SK-N-SH (cell line): Measurements from ENCODE around the gene RARA.

Experiments
- EP300 ChIP-seq, 2 experiments: IDR thresholded peaks; 2 replicates each; pipeline versions ENCODE4 v1.4.0 to v1.6.1; 2012; ENCODE audit warnings: borderline replicate concordance in 1 of 2, low read depth in 1 of 2, low read length in 1 of 2
- FOXM1 ChIP-seq: IDR thresholded peaks from 2 replicates; pipeline ENCODE4 v1.4.0; 2012; ENCODE audit warnings: low read depth, mild to moderate bottlenecking
- RAD21 ChIP-seq: IDR thresholded peaks from 2 replicates; pipeline ENCODE4 v1.6.1; 2012; ENCODE audit warnings: mild to moderate bottlenecking, low read length
- SIN3A ChIP-seq: IDR thresholded peaks from 2 replicates; pipeline ENCODE4 v1.6.1; 2012; ENCODE audit warnings: low read depth, mild to moderate bottlenecking, low read length, moderate library complexity, borderline replicate concordance
- TAF1 ChIP-seq: IDR thresholded peaks from 2 replicates; pipeline ENCODE4 v1.6.1; 2012; ENCODE audit warnings: low read depth, mild to moderate bottlenecking, low read length, moderate library complexity, borderline replicate concordance
- TF ChIP-seq, protein P1 (sequence below): IDR thresholded peaks from 2 replicates; pipeline ENCODE4 v1.6.1; 2012; ENCODE audit warnings: mild to moderate bottlenecking, low read depth, low read length, moderate library complexity
- TF ChIP-seq, protein P2 (sequence below): fragments of 200-600 bp; sonication (generic); IDR thresholded peaks from 2 replicates; pipeline ENCODE4 v1.6.1; 2017; ENCODE audit warnings: antibody characterized with exemption, mild to moderate bottlenecking, moderate library complexity

DNA sequence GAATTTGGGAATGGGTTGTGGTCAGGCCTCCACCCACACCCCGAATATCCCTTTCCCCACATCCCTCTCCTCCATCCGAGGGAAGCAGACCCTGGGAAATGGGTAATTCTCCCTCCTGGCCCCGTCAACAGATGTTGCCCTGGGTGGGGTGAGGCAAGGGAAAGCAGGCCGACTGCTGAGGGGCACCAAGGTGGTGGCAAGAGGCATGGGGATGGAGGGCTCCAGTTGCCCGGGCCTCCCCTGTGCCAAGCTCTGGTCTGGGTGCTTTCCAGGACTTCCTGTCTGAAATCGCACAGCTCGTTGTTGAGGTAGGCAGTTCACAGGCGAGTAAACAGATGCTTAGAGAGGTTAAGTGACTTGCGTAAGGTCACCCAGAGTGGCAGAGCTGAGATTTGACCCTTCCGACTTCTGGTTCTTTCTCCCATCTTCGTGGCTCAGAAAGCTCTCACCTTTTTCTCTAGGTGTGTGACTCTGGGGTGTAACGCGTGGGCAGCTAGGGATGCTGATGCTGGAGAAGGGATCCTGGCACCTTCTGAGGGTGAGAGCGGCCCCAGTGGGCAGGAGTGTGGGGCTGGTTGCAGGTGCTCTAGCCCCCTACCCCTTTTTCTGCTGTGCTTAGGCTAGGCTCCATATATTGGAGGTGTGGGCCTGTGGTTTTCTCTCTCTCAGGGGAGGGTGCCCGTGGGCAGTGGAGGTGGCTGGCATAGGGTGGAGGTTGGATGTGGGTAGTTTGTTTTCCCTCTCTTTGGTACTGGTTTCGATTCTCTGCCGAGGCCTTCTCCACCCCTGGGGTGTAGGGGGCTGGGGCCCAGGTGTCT, 17.2 kb downstream of the RARA start:
- TF ChIP-seq, protein P1, sequence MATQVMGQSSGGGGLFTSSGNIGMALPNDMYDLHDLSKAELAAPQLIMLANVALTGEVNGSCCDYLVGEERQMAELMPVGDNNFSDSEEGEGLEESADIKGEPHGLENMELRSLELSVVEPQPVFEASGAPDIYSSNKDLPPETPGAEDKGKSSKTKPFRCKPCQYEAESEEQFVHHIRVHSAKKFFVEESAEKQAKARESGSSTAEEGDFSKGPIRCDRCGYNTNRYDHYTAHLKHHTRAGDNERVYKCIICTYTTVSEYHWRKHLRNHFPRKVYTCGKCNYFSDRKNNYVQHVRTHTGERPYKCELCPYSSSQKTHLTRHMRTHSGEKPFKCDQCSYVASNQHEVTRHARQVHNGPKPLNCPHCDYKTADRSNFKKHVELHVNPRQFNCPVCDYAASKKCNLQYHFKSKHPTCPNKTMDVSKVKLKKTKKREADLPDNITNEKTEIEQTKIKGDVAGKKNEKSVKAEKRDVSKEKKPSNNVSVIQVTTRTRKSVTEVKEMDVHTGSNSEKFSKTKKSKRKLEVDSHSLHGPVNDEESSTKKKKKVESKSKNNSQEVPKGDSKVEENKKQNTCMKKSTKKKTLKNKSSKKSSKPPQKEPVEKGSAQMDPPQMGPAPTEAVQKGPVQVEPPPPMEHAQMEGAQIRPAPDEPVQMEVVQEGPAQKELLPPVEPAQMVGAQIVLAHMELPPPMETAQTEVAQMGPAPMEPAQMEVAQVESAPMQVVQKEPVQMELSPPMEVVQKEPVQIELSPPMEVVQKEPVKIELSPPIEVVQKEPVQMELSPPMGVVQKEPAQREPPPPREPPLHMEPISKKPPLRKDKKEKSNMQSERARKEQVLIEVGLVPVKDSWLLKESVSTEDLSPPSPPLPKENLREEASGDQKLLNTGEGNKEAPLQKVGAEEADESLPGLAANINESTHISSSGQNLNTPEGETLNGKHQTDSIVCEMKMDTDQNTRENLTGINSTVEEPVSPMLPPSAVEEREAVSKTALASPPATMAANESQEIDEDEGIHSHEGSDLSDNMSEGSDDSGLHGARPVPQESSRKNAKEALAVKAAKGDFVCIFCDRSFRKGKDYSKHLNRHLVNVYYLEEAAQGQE = no peak
- TF ChIP-seq, protein P2, sequence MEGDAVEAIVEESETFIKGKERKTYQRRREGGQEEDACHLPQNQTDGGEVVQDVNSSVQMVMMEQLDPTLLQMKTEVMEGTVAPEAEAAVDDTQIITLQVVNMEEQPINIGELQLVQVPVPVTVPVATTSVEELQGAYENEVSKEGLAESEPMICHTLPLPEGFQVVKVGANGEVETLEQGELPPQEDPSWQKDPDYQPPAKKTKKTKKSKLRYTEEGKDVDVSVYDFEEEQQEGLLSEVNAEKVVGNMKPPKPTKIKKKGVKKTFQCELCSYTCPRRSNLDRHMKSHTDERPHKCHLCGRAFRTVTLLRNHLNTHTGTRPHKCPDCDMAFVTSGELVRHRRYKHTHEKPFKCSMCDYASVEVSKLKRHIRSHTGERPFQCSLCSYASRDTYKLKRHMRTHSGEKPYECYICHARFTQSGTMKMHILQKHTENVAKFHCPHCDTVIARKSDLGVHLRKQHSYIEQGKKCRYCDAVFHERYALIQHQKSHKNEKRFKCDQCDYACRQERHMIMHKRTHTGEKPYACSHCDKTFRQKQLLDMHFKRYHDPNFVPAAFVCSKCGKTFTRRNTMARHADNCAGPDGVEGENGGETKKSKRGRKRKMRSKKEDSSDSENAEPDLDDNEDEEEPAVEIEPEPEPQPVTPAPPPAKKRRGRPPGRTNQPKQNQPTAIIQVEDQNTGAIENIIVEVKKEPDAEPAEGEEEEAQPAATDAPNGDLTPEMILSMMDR = no peak
- TF ChIP-seq FOXM1 (no peak), EP300 (IDR thresholded peaks at IDR 0.05; ENCODE audit: borderline replicate concordance in 1 of 2, low read depth in 1 of 2, low read length in 1 of 2) (no peak), RAD21 (no peak), TAF1 (no peak), SIN3A (no peak)
